Testis (tissue), 3 donors: Measurements from ENCODE around the gene TLE1. TPM values are rescaled to one million over a fixed set of nuclear protein-coding genes. Genes with fewer than 3 reads are reported as not detected.
A peak's percentile ranks its signal among the peaks of the same experiment; 100 is the strongest.
"Not testable (repeated sequence)": the region's sequence is repeated elsewhere in the genome, so short reads cannot be mapped to it uniquely, and the experiment has no call there.

Experiments
- DNase-seq: peaks from one replicate; pipeline ENCODE4 v3.0.0-alpha.2; 2019
- H3K27ac ChIP-seq, 2 donors: fragments of 200-600 bp; sonication (generic); one replicate each; pipeline ENCODE4 v1.5.1; 2019
- H3K27me3 ChIP-seq: fragments of 200-600 bp; sonication (generic); one replicate; pipeline ENCODE4 v1.5.1; 2019
- H3K36me3 ChIP-seq: fragments of 200-600 bp; sonication (generic); one replicate; pipeline ENCODE4 v1.5.1; 2017; ENCODE audit warnings: low read depth; ENCODE audit errors: missing control alignments
- H3K4me1 ChIP-seq: fragments of 200-600 bp; sonication (generic); one replicate; pipeline ENCODE4 v1.5.1; 2019
- H3K4me3 ChIP-seq, 2 donors: fragments of 200-600 bp; sonication (generic); one replicate each; pipeline ENCODE4 v1.5.1; 2017 to 2019
- H3K9me3 ChIP-seq: fragments of 200-600 bp; sonication (generic); one replicate; pipeline ENCODE4 v1.5.1; 2017
- CTCF ChIP-seq, 3 experiments: fragments of 450-650 bp in 2 of 3; fragments of 200-600 bp in 1 of 3; sonication (generic) in 1 of 3; IDR thresholded peaks; one replicate each; pipeline ENCODE4 v1.5.1; 2016 to 2019; ENCODE audit warnings: antibody characterized with exemption in 3 of 3, mild to moderate bottlenecking in 2 of 3, moderate library complexity in 1 of 3
- POLR2A ChIP-seq: fragments of 450-650 bp; IDR thresholded peaks from one replicate; pipeline ENCODE4 v1.6.1; 2017; ENCODE audit warnings: antibody characterized with exemption, mild to moderate bottlenecking, moderate library complexity
- WGBS, 2 donors: methylation state at CpG; one replicate each; pipeline ENCODE4 v1.1.5; 2018; 5-methylcytosine and 5-hydroxymethylcytosine counted together
- intact Hi-C: fragments of 100-400 bp; cut with DNase I; formaldehyde crosslinking; loops from one replicate; pipeline ENCODE4 v1.15.1; 2023; ENCODE audit warnings: low total_unique reads
- polyA plus RNA-seq: library from polyadenylated mRNA; stranded (reverse); fragments of 350-450 nt; fragmentation: Illumina TruSeq; extraction: RNeasy Lipid Tissue Mini Kit (QIAGEN cat#74804); gene quantifications from one replicate; pipeline ENCODE4 v1.2.3, GENCODE V29; 2014; ENCODE audit warnings: low read depth, low replicate concordance; ENCODE audit not compliant: insufficient read depth
- total RNA-seq, 2 donors: library from RNA; depleted of rRNA; stranded (reverse); fragments of >200 nt; gene quantifications; one replicate each; pipeline ENCODE4 v1.2.3, GENCODE V29; 2016

Gene TLE1
- total and polyA plus RNA-seq, 3 donors from 2014 or later, result 53.3 to 95.8 (median 81.0) TPM

- Histone ChIP-seq H3K4me1 (peaks cover 12% of the 10 kb centered on the region), H3K36me3 (no peaks in the 10 kb centered on the region), H3K4me3 (no peak overlapping the region), H3K27ac (peak overlapping the region in 1 of 2 donors; percentile 6), H3K27me3 (no peaks in the 10 kb centered on the region), H3K9me3 (no peaks in the 10 kb centered on the region)
- WGBS, 2 donors, result 76 to 95% methylated on average over 13 of the region's 13 CpGs
- DNase-seq, result no peak
- intact Hi-C loops, result no loop called here
- TF ChIP-seq POLR2A, result no peak
- no peak for TF ChIP-seq CTCF (IDR thresholded peaks at IDR 0.05)
Observed at GRCh38 chr9:81596679-81597418, 92.5 kb downstream of the TLE1 start.

GRCh38 chr9:81595887-81596543 is 93.3 kb downstream of the TLE1 start:
- TF ChIP-seq CTCF (IDR thresholded peaks at IDR 0.05), result no peak
- TF ChIP-seq POLR2A, result no peak
- Histone ChIP-seq H3K27ac (peak overlapping the region in 1 of 2 donors; percentile 6), H3K36me3 (no peaks in the 10 kb centered on the region), H3K27me3 (no peaks in the 10 kb centered on the region), H3K4me1 (peaks cover 8% of the 10 kb centered on the region), H3K9me3 (no peaks in the 10 kb centered on the region), H3K4me3 (no peak overlapping the region)
- DNase-seq, result no peak
- WGBS, 2 donors, result 84 to 86% methylated on average over 10 of the region's 10 CpGs
- intact Hi-C loops, result no loop called here

- H3K27me3 ChIP-seq, DNase-seq, H3K36me3 ChIP-seq, intact Hi-C loops, H3K9me3 ChIP-seq, H3K27ac ChIP-seq, H3K4me3 ChIP-seq: not testable (repeated sequence)
- peaks cover 12% of the 10 kb centered on the region for H3K4me1 ChIP-seq
- whole genome bisulfite sequencing, 2 donors, result 81% methylated on average over 10 of the region's 10 CpGs
Observed at GRCh38 chr9:81595293-81595692, 94.1 kb downstream of the TLE1 start.

GRCh38 chr9:81594415-81594814 is 94.9 kb downstream of the TLE1 start:
- H3K36me3 ChIP-seq, result no peaks in the 10 kb centered on the region
- peak overlapping the region in 1 of 2 donors; percentile 49 for H3K27ac ChIP-seq
- no peaks in the 10 kb centered on the region for H3K27me3 ChIP-seq
- no peak overlapping the region for H3K4me3 ChIP-seq
- TF ChIP-seq CTCF (IDR thresholded peaks at IDR 0.05) (no peak), POLR2A (no peak)
- WGBS, 2 donors, result 85 to 92% methylated on average over 5 of the region's 5 CpGs
- H3K4me1 ChIP-seq, result peaks cover 21% of the 10 kb centered on the region
- intact Hi-C loops, result no loop called here
- DNase-seq, result no peak
- H3K9me3 ChIP-seq, result no peaks in the 10 kb centered on the region

GRCh38 chr9:81592887-81593266 is 96.5 kb downstream of the TLE1 start:
- intact Hi-C loops, result no loop called here

More at GRCh38 chr9:81592887-81593266, 96.5 kb downstream of the TLE1 start:
- peak; percentile 42 for DNase-seq
- no peak for TF ChIP-seq CTCF (IDR thresholded peaks at IDR 0.05)
- TF ChIP-seq POLR2A, result no peak
- Histone ChIP-seq H3K4me3 (no peak overlapping the region), H3K36me3 (no peaks in the 10 kb centered on the region), H3K9me3 (no peaks in the 10 kb centered on the region), H3K27me3 (no peaks in the 10 kb centered on the region), H3K4me1 (peaks cover 21% of the 10 kb centered on the region), H3K27ac (peak overlapping the region; percentile 54 to 55)
- 47 to 78% methylated on average over 10 to 15 of the region's 15 CpGs for WGBS, 2 donors
